Measurements from ENCODE around the gene SIX3. TPM values are rescaled to one million over a fixed set of nuclear protein-coding genes. Genes with fewer than 3 reads are reported as not detected.

The SIX3 gene
- total and polyA plus RNA-seq, 2 of the 4 experiments (the other 2 are of a cell fraction): not detected

DNA sequence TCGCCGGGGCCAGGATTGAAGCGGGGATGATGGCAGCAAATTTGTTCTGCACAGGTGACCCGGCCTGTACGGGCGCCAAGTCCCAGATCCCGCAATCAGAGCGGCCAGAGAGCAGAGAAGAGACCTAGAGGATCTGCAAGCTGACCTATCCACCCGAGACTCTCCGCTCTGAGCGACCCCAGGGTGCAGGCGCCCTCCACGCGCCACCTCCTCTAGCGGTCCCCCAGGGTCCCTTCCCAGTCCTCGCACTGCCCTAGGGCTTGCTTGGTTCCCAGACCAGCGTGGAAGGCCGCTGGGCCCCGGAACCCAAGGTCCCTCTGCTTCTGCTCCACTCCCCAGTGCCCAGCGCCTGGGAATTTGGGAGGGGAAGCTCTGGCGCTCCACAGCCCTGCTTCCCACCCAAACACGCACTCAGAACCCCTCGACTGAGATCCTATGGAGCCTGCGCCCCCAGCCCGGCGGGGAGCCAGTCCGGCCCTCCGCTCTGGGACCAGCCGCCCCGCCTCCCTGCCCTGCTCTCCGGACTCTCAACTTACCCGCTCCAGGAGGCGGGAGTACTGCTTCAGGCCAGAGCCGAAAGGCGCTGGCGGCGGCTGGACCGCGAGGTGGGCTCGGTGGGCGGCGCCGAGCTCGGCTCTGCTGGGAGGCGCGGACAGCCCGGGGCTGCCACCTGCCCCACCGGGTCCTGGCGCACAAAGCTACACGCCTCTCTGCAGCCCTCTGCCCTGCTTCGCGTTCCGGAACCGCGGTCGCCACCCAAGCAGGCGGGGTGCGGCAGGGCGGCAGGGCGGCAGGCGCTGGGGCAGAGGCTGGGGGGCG lies 3.0 kb upstream of the SIX3 start:
- no peak overlapping the region for H4K5ac ChIP-seq (ENCODE audit: low read depth, low read length)
- H3K14ac ChIP-seq (replicated peaks; ENCODE audit: low read depth, low read length): no peak overlapping the region
- BruUV-seq (replicated peaks): no TSS peak
- intact Hi-C loops (cut with micrococcal nuclease): no loop called here
- H3K9ac ChIP-seq (ENCODE audit: low read depth, low read length): no peak overlapping the region
- WGBS, 2 experiments (ENCODE audit: extremely low coverage in 2 of 2, insufficient read length in 1 of 2): 0% methylated on average over 21 of the region's 62 CpGs; no CpG with 5 or more reads in 1 of the 2 experiments
- dilution Hi-C loops (cut with HindIII; ENCODE audit: low sequenced_read_pairs, unreplicated experiment): no loop called here
- no peak overlapping the region for H3K4me3 ChIP-seq (ENCODE audit: insufficient read depth, low read depth, low read length)
- no peak overlapping the region for H2BK5ac ChIP-seq (ENCODE audit: low read depth, low read length, poor library complexity, severe bottlenecking)
- ChIA-PET CTCF (no interaction called here), POLR2A (ENCODE audit: unreplicated experiment) (no interaction called here)
- H3K27ac ChIP-seq (ENCODE audit: insufficient read depth, low read length): no peak overlapping the region
- no peak overlapping the region for H3K4me2 ChIP-seq (ENCODE audit: low read depth, low read length)
- H3K9me3 ChIP-seq (ENCODE audit: control insufficient read depth, insufficient read depth, low read length): no peaks in the 10 kb centered on the region; the same call in 1 of the 2 replicates
- no peak for DNase-seq
- no peak overlapping the region for H2AK5ac ChIP-seq (ENCODE audit: low read depth, low read length)
- no peak for ATAC-seq (ENCODE audit: low read depth)
- no peak overlapping the region for H2BK120ac ChIP-seq (ENCODE audit: low read depth, low read length)
- no peak overlapping the region for H2AK9ac ChIP-seq (replicated peaks; ENCODE audit: low read depth, low read length, poor library complexity)
- H3K18ac ChIP-seq (ENCODE audit: low read depth, low read length): no peak overlapping the region
- H4K20me1 ChIP-seq (ENCODE audit: insufficient read depth, low read length): no peaks in the 10 kb centered on the region
- no peaks in the 10 kb centered on the region for H3K79me1 ChIP-seq (ENCODE audit: low read depth in 1 of 2, low read length in 2 of 2)
- no peaks in the 10 kb centered on the region for H3K9me1 ChIP-seq (ENCODE audit: insufficient read depth, low read length)
- in situ Hi-C loops (cut with MboI; ENCODE audit: low sequenced_read_pairs): no loop called here
- no peak overlapping the region for H4K8ac ChIP-seq (ENCODE audit: low read depth in 2 of 2, low read length in 2 of 2)
- peak overlapping the region; percentile 49 for H2AFZ ChIP-seq (replicated peaks; ENCODE audit: low read length, poor library complexity)
- no peak overlapping the region for H3K4ac ChIP-seq (ENCODE audit: low read depth, low read length)
- no peak overlapping the region for H3K56ac ChIP-seq (ENCODE audit: extremely low read depth, insufficient read depth, low read length)
- no peaks in the 10 kb centered on the region for H3K36me3 ChIP-seq (ENCODE audit: control insufficient read depth, insufficient read depth, low read length)
- H3K27me3 ChIP-seq (ENCODE audit: control insufficient read depth, insufficient read depth, low read length): peaks cover 96% of the 10 kb centered on the region
- no peak overlapping the region for H2BK15ac ChIP-seq (ENCODE audit: low read depth, low read length)
- no peak overlapping the region for H2BK20ac ChIP-seq (ENCODE audit: low read depth, low read length)
- no peaks in the 10 kb centered on the region; the same call in 1 of the 2 replicates for H3K4me1 ChIP-seq (ENCODE audit: control insufficient read depth, insufficient read depth, low read length)
- H4K91ac ChIP-seq (ENCODE audit: insufficient read depth, low read depth, low read length): no peak overlapping the region
- no peak overlapping the region for H3K23ac ChIP-seq (ENCODE audit: low read depth, low read length)
- no peak for TF ChIP-seq FOS (IDR thresholded peaks at IDR 0.05; ENCODE audit: low read depth, low read length)
- TF ChIP-seq POLR2A (IDR thresholded peaks at IDR 0.05; ENCODE audit: low read depth, low read length): no peak
- no peak for TF ChIP-seq ELK1 (IDR thresholded peaks at IDR 0.05; ENCODE audit: borderline replicate concordance, low read depth, low read length)
- TF ChIP-seq, protein P1, sequence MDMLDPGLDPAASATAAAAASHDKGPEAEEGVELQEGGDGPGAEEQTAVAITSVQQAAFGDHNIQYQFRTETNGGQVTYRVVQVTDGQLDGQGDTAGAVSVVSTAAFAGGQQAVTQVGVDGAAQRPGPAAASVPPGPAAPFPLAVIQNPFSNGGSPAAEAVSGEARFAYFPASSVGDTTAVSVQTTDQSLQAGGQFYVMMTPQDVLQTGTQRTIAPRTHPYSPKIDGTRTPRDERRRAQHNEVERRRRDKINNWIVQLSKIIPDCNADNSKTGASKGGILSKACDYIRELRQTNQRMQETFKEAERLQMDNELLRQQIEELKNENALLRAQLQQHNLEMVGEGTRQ (IDR thresholded peaks at IDR 0.05; ENCODE audit: low read depth, low read length): no peak
- TF ChIP-seq RFX5 (IDR thresholded peaks at IDR 0.05; ENCODE audit: low read depth, low read length): no peak
- TF ChIP-seq CTCF (conservative IDR thresholded peaks at IDR 0.05; ENCODE audit: low read depth, low read length): no peak
- TF ChIP-seq BHLHE40 (IDR thresholded peaks at IDR 0.05; ENCODE audit: low read depth, low read length): no peak
- no peak for TF ChIP-seq NFE2L2 (IDR thresholded peaks at IDR 0.05; ENCODE audit: low read depth, low read length)
- TF ChIP-seq MAFK (IDR thresholded peaks at IDR 0.05; ENCODE audit: low read depth, low read length): no peak
- TF ChIP-seq MAZ (IDR thresholded peaks at IDR 0.05; ENCODE audit: borderline replicate concordance, low read depth, low read length): no peak
- TF ChIP-seq MXI1 (IDR thresholded peaks at IDR 0.05; ENCODE audit: borderline replicate concordance, low read depth, low read length): no peak
- no peak for TF ChIP-seq CHD1 (IDR thresholded peaks at IDR 0.05; ENCODE audit: low read depth, low read length)
- no peak for TF ChIP-seq RAD21 (IDR thresholded peaks at IDR 0.05; ENCODE audit: low read length)
- TF ChIP-seq SMC3 (IDR thresholded peaks at IDR 0.05; ENCODE audit: low read depth, low read length): no peak
- TF ChIP-seq CEBPB (IDR thresholded peaks at IDR 0.05; ENCODE audit: low read depth, low read length): no peak
